Transverse colon (tissue), 4 donors: ENCODE data around the gene FAM25G.
"Not testable (repeated sequence)": the region's sequence is repeated elsewhere in the genome, so short reads cannot be mapped to it uniquely, and the experiment has no call there.

Experiments
- CTCF ChIP-seq, 5 experiments: fragments of 200-600 bp in 3 of 5; fragments of 450-650 bp in 2 of 5; sonication (generic) in 3 of 5; IDR thresholded peaks; 1 replicate in 2 of 5; 2 replicates in 3 of 5; pipeline ENCODE4 v1.5.1; 2016 to 2017; ENCODE audit warnings: antibody characterized with exemption in 5 of 5, inconsistent platforms in 3 of 5, mild to moderate bottlenecking in 2 of 5, moderate library complexity in 1 of 5
- POLR2A ChIP-seq: fragments of 450-650 bp; IDR thresholded peaks from one replicate; pipeline ENCODE4 v1.6.1; 2016; ENCODE audit warnings: antibody characterized with exemption, mild to moderate bottlenecking, moderate library complexity
- POLR2AphosphoS5 ChIP-seq, 3 donors: sonication (generic); formaldehyde crosslinking; IDR thresholded peaks; one replicate each; pipeline ENCODE4 v1.6.1; 2016; ENCODE audit warnings: antibody characterized with exemption in 3 of 3

GRCh38 chr10:47481182-47481766 is 10.2 kb downstream of the FAM25G start:
- not testable (repeated sequence) for TF ChIP-seq CTCF (IDR thresholded peaks at IDR 0.05); POLR2A; POLR2AphosphoS5 (IDR thresholded peaks at IDR 0.05)
